Fibroblast of lung (primary cell): ENCODE measurements around the gene NR1H4.

Source experiments
- EZH2 ChIP-seq: IDR thresholded peaks from 2 replicates; pipeline ENCODE4 v1.5.1; 2012; ENCODE audit warnings: low read length, control low read depth, mild to moderate bottlenecking; ENCODE audit errors: missing control alignments
- TF ChIP-seq, protein P1 (sequence below), 2 donors: IDR thresholded peaks in 1 of 2; conservative IDR thresholded peaks in 1 of 2; 1 replicate in 1 of 2; 2 replicates in 1 of 2; pipeline ENCODE4 v1.5.1; 2011 to 2012; ENCODE audit warnings: low read length in 2 of 2, control low read depth in 1 of 2, inconsistent platforms in 1 of 2, low read depth in 1 of 2, mild to moderate bottlenecking in 1 of 2

DNA sequence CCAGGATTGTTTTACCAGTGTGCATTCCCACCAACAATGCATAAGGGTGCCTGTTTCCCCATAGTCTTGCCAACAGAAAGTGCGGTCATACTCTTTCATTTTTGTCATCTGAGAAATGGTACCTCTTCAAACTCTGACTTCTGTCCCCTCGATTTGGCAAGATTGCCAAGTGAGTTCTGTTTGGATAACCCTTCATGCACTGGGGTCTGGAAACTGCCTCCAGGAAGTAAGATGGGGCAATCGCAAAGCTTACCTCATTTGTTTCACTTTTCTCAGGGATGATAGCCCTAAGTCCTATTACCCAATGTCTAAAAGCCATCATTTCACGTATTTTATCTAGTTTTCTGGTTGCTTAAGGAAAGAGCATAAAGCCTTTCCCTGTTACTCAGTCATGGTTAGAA lies 28.6 kb upstream of the NR1H4 start:
- TF ChIP-seq, protein P1, sequence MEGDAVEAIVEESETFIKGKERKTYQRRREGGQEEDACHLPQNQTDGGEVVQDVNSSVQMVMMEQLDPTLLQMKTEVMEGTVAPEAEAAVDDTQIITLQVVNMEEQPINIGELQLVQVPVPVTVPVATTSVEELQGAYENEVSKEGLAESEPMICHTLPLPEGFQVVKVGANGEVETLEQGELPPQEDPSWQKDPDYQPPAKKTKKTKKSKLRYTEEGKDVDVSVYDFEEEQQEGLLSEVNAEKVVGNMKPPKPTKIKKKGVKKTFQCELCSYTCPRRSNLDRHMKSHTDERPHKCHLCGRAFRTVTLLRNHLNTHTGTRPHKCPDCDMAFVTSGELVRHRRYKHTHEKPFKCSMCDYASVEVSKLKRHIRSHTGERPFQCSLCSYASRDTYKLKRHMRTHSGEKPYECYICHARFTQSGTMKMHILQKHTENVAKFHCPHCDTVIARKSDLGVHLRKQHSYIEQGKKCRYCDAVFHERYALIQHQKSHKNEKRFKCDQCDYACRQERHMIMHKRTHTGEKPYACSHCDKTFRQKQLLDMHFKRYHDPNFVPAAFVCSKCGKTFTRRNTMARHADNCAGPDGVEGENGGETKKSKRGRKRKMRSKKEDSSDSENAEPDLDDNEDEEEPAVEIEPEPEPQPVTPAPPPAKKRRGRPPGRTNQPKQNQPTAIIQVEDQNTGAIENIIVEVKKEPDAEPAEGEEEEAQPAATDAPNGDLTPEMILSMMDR (conservative IDR thresholded peaks at IDR 0.05 in 1 of 2, IDR thresholded peaks at IDR 0.05 in 1 of 2; ENCODE audit: low read depth in 1 of 2, low read length in 2 of 2), result no peak
- no peak for TF ChIP-seq EZH2
